DND-41 (cell line): Measurements from ENCODE around the gene GRID1.

Experiments used
- EZH2 ChIP-seq: IDR thresholded peaks from 3 replicates; pipeline ENCODE4 v1.6.1; 2012; ENCODE audit warnings: borderline replicate concordance, low read depth, mild to moderate bottlenecking, moderate library complexity, low read length, inconsistent platforms; ENCODE audit not compliant: severe bottlenecking
- TF ChIP-seq, protein P1 (sequence below): IDR thresholded peaks from 2 replicates; pipeline ENCODE4 v1.5.1; 2012; ENCODE audit warnings: borderline replicate concordance, low read length, moderate library complexity, mild to moderate bottlenecking; ENCODE audit not compliant: poor library complexity, severe bottlenecking; ENCODE audit errors: extremely low read depth

DNA sequence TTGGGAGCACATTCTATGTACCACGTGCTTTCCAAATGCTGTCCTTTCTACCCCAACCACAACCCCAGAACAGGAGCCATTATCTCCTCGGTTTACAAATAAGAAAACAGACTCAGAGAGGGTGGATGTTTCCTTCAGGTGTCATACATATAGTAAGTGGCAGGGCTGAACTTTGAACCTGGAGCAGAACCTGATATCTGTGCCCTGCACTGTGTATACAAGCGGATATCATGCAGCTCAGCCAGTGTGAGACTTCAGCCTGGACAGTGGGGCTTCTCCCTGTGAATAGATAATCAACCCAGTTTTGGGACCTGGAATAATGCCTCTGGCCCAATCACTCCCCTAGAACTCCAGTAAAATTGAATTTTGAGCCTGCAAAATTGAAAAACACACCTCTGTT lies 341.1 kb downstream of the GRID1 start:
- TF ChIP-seq, protein P1, sequence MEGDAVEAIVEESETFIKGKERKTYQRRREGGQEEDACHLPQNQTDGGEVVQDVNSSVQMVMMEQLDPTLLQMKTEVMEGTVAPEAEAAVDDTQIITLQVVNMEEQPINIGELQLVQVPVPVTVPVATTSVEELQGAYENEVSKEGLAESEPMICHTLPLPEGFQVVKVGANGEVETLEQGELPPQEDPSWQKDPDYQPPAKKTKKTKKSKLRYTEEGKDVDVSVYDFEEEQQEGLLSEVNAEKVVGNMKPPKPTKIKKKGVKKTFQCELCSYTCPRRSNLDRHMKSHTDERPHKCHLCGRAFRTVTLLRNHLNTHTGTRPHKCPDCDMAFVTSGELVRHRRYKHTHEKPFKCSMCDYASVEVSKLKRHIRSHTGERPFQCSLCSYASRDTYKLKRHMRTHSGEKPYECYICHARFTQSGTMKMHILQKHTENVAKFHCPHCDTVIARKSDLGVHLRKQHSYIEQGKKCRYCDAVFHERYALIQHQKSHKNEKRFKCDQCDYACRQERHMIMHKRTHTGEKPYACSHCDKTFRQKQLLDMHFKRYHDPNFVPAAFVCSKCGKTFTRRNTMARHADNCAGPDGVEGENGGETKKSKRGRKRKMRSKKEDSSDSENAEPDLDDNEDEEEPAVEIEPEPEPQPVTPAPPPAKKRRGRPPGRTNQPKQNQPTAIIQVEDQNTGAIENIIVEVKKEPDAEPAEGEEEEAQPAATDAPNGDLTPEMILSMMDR = no peak
- TF ChIP-seq EZH2 = no peak
